ENCODE measurements around the gene LAMA5. TPM values are rescaled to one million over a fixed set of nuclear protein-coding genes. Genes with fewer than 3 reads are reported as not detected.

LAMA5 gene
- polyA plus RNA-seq, 1 donor (not counting 4 experiments of a cell fraction or from before 2014, with no cell fraction given), result 8.7 TPM

GRCh38 chr20:62364911-62365736 lies 2.0 kb downstream of the LAMA5 start:
- H3K36me3 ChIP-seq (ENCODE audit: control insufficient read depth in 2 of 2, extremely low read depth in 1 of 2, insufficient read depth in 2 of 2, low read length in 2 of 2), result peaks cover 5 to 10% of the 10 kb centered on the region in 2 experiments
- peaks cover 44% of the 10 kb centered on the region for H3K79me2 ChIP-seq (ENCODE audit: control insufficient read depth, insufficient read depth, low read length)
- dilution Hi-C loops (cut with MboI; ENCODE audit: extremely low pct_ligation_motif_present, low sequenced_read_pairs), result no loop called here
- peak overlapping the region; percentile 49 for H3K27ac ChIP-seq (ENCODE audit: control insufficient read depth, insufficient read depth, low read length)
- TF ChIP-seq EZH2 (IDR thresholded peaks at IDR 0.05; ENCODE audit: low read length), result no peak
- TF ChIP-seq, protein P1, sequence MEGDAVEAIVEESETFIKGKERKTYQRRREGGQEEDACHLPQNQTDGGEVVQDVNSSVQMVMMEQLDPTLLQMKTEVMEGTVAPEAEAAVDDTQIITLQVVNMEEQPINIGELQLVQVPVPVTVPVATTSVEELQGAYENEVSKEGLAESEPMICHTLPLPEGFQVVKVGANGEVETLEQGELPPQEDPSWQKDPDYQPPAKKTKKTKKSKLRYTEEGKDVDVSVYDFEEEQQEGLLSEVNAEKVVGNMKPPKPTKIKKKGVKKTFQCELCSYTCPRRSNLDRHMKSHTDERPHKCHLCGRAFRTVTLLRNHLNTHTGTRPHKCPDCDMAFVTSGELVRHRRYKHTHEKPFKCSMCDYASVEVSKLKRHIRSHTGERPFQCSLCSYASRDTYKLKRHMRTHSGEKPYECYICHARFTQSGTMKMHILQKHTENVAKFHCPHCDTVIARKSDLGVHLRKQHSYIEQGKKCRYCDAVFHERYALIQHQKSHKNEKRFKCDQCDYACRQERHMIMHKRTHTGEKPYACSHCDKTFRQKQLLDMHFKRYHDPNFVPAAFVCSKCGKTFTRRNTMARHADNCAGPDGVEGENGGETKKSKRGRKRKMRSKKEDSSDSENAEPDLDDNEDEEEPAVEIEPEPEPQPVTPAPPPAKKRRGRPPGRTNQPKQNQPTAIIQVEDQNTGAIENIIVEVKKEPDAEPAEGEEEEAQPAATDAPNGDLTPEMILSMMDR (optimal IDR thresholded peaks at IDR 0.05 in 1 of 3, IDR thresholded peaks at IDR 0.05 in 1 of 3, conservative IDR thresholded peaks at IDR 0.05 in 1 of 3; ENCODE audit: extremely low read depth in 1 of 3, insufficient read depth in 2 of 3, low read length in 3 of 3), result no peak
- no peaks in the 10 kb centered on the region for H3K9me1 ChIP-seq (ENCODE audit: control insufficient read depth, extremely low read depth, insufficient read depth, low read length)
- peak overlapping the region; percentile 62 for H3K9ac ChIP-seq (ENCODE audit: control insufficient read depth, extremely low read depth, insufficient read depth, low read length)
- FAIRE-seq, result no peak
- no peaks in the 10 kb centered on the region for H3K27me3 ChIP-seq (ENCODE audit: control insufficient read depth, extremely low read depth, insufficient read depth, low read length)
- peaks cover 72% of the 10 kb centered on the region for H3K4me1 ChIP-seq (ENCODE audit: control insufficient read depth, extremely low read depth, insufficient read depth, low read length)
- peaks cover 29% of the 10 kb centered on the region for H4K20me1 ChIP-seq (ENCODE audit: control insufficient read depth, extremely low read depth, insufficient read depth, low read length)
- no peak overlapping the region for H2AFZ ChIP-seq (ENCODE audit: control insufficient read depth, low read length)
- H3K4me2 ChIP-seq (ENCODE audit: control insufficient read depth, extremely low read depth, insufficient read depth, low read depth, low read length), result peak overlapping the region; percentile 96
- no peak for DNase-seq (ENCODE audit: low read depth, low spot score)
- H3K9me3 ChIP-seq (ENCODE audit: control insufficient read depth, low read depth, low read length), result no peaks in the 10 kb centered on the region
- peak overlapping the region; percentile 64 to 93 (median 92) for H3K4me3 ChIP-seq (ENCODE audit: control insufficient read depth in 2 of 3, extremely low read depth in 1 of 3, insufficient read depth in 2 of 3, low read depth in 1 of 3, low read length in 3 of 3)

DNA sequence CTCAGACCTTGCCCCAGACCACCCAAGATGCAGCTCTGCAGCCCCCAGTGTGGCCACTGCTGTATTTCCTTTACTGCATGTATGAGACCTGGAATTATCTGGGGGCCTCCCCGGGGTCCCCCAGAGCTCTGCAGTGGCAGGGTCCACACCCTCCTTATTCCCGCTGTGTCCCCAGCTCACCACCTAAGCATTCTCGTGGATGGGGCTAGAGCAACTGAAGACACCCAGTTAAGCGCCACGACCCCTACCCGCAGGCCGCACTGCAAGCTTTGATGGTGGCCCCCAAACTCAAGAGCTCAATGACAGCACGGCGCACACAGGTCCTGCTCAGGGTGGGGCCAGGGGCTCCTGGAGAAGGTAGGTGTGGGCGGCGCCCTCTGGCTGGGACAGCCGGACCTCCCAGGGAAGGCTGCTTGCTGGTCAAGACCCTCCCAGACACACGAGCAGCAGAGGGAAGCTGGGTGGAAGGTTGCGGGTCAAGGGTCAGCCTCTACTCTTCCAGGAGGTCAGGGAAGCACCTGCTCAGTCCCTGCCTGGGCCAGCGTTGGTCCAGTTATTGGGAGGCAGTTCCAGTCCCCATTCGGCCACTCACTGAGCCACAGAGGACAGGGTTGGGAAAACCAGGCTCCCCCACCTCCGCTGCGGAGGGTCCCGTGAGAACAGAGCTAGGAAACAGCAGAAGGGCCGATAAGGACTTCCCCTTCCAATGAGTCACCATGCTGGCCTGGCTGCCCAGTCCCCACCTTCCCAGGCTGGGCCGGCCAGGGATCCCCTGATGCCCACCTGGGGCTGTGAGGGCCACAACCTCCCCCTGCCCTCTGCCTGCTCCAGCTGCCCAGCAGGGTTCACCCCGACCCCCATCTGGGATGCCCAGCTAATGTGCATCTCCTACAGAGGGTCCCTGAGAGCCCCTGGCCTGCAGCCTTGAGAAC lies 2.9 kb downstream of the LAMA5 start:
- Histone ChIP-seq H3K79me2 (ENCODE audit: control insufficient read depth, insufficient read depth, low read length) (peaks cover 45% of the 10 kb centered on the region), H2AFZ (ENCODE audit: control insufficient read depth, low read length) (no peak overlapping the region), H3K9me3 (ENCODE audit: control insufficient read depth, low read depth, low read length) (no peaks in the 10 kb centered on the region), H3K27me3 (ENCODE audit: control insufficient read depth, extremely low read depth, insufficient read depth, low read length) (no peaks in the 10 kb centered on the region), H3K9ac (ENCODE audit: control insufficient read depth, extremely low read depth, insufficient read depth, low read length) (no peak overlapping the region), H3K27ac (ENCODE audit: control insufficient read depth, insufficient read depth, low read length) (no peak overlapping the region), H3K4me3 (ENCODE audit: control insufficient read depth in 2 of 3, extremely low read depth in 1 of 3, insufficient read depth in 2 of 3, low read depth in 1 of 3, low read length in 3 of 3) (peak overlapping the region in 2 of 3 experiments; percentile 92 to 93), H4K20me1 (ENCODE audit: control insufficient read depth, extremely low read depth, insufficient read depth, low read length) (peaks cover 29% of the 10 kb centered on the region), H3K4me2 (ENCODE audit: control insufficient read depth, extremely low read depth, insufficient read depth, low read depth, low read length) (peak overlapping the region; percentile 96), H3K9me1 (ENCODE audit: control insufficient read depth, extremely low read depth, insufficient read depth, low read length) (no peaks in the 10 kb centered on the region), H3K4me1 (ENCODE audit: control insufficient read depth, extremely low read depth, insufficient read depth, low read length) (peaks cover 69% of the 10 kb centered on the region), H3K36me3 (ENCODE audit: control insufficient read depth in 2 of 2, extremely low read depth in 1 of 2, insufficient read depth in 2 of 2, low read length in 2 of 2) (peaks cover 5 to 12% of the 10 kb centered on the region in 2 experiments)
- FAIRE-seq (no peak), DNase-seq (ENCODE audit: low read depth, low spot score) (no peak)
- dilution Hi-C loops (cut with MboI; ENCODE audit: extremely low pct_ligation_motif_present, low sequenced_read_pairs), result no loop called here
- no peak for TF ChIP-seq EZH2 (IDR thresholded peaks at IDR 0.05; ENCODE audit: low read length)
- TF ChIP-seq, protein P1 (optimal IDR thresholded peaks at IDR 0.05 in 1 of 3, IDR thresholded peaks at IDR 0.05 in 1 of 3, conservative IDR thresholded peaks at IDR 0.05 in 1 of 3; ENCODE audit: extremely low read depth in 1 of 3, insufficient read depth in 2 of 3, low read length in 3 of 3), result no peak

Measured in keratinocyte (primary cell).